Central memory CD8-positive, alpha-beta T cell (primary cell): ENCODE results near the gene RFX2.
"Not testable (repeated sequence)": the region's sequence is repeated elsewhere in the genome, so short reads cannot be mapped to it uniquely, and the experiment has no call there.

ENCODE experiments used
- ATAC-seq: fragments of 150-1000 bp; cut with Tn5 transposase; replicated peaks from 2 replicates; pipeline ENCODE4 v1.10.0; 2022; ENCODE audit warnings: mild to moderate bottlenecking, moderate FRiP score, moderate number of reproducible peaks; ENCODE audit not compliant: poor library complexity, severe bottlenecking; ENCODE audit errors: extremely low read depth
- DNase-seq, 2 donors: peaks; one replicate each; pipeline ENCODE4 v3.0.0; 2021; ENCODE audit warnings: low spot score in 2 of 2
- H3K27ac Mint-ChIP-seq: one replicate; pipeline ENCODE4 v1.8.0; 2022; ENCODE audit warnings: low read depth, mild to moderate bottlenecking, moderate library complexity, mixed read lengths
- H3K27me3 Mint-ChIP-seq: one replicate; pipeline ENCODE4 v1.8.0; 2022; ENCODE audit warnings: mixed read lengths
- H3K36me3 Mint-ChIP-seq: one replicate; pipeline ENCODE4 v1.8.0; 2022; ENCODE audit warnings: mild to moderate bottlenecking, moderate library complexity, mixed read lengths; ENCODE audit not compliant: insufficient read depth
- H3K4me1 Mint-ChIP-seq: one replicate; pipeline ENCODE4 v1.8.0; 2022; ENCODE audit warnings: mixed read lengths
- H3K4me3 Mint-ChIP-seq: one replicate; pipeline ENCODE4 v1.8.0; 2022; ENCODE audit warnings: mild to moderate bottlenecking, moderate library complexity, mixed read lengths
- H3K9me3 Mint-ChIP-seq: one replicate; pipeline ENCODE4 v1.8.0; 2022; ENCODE audit warnings: mixed read lengths

The RFX2 gene

GRCh38 chr19:6015841-6016545 lies 94.3 kb downstream of the RFX2 start:
- DNase-seq (no peak), ATAC-seq (no peak)
- no peak overlapping the region for H3K27ac Mint-ChIP-seq
- H3K4me3 Mint-ChIP-seq, result no peak overlapping the region
- H3K4me1 Mint-ChIP-seq, result no peaks in the 10 kb centered on the region
- H3K36me3 Mint-ChIP-seq, result peaks cover 1% of the 10 kb centered on the region
- no peaks in the 10 kb centered on the region for H3K9me3 Mint-ChIP-seq
- H3K27me3 Mint-ChIP-seq, result peaks cover 17% of the 10 kb centered on the region

- Mint-ChIP-seq H3K27ac (no peak overlapping the region), H3K4me1 (no peaks in the 10 kb centered on the region), H3K9me3 (no peaks in the 10 kb centered on the region), H3K36me3 (peaks cover 1% of the 10 kb centered on the region), H3K27me3 (peaks cover 9% of the 10 kb centered on the region), H3K4me3 (no peak overlapping the region)
- ATAC-seq, result no peak
- DNase-seq, result no peak
These were observed 95.7 kb downstream of the RFX2 start for GRCh38 chr19:6014551-6015135.

- Mint-ChIP-seq H3K36me3 (peaks cover 1% of the 10 kb centered on the region), H3K4me3 (no peak overlapping the region), H3K27me3 (no peaks in the 10 kb centered on the region), H3K4me1 (no peaks in the 10 kb centered on the region), H3K27ac (no peak overlapping the region), H3K9me3 (no peaks in the 10 kb centered on the region)
- DNase-seq (no peak), ATAC-seq (no peak)
These were observed 97.7 kb downstream of the RFX2 start for GRCh38 chr19:6012426-6013170.

- no peak for ATAC-seq
- DNase-seq, result no peak
- no peaks in the 10 kb centered on the region for H3K27me3 Mint-ChIP-seq
- H3K4me3 Mint-ChIP-seq, result no peak overlapping the region
- H3K9me3 Mint-ChIP-seq, result no peaks in the 10 kb centered on the region
- H3K27ac Mint-ChIP-seq, result no peak overlapping the region
- H3K4me1 Mint-ChIP-seq, result no peaks in the 10 kb centered on the region
- peaks cover 1% of the 10 kb centered on the region for H3K36me3 Mint-ChIP-seq
These were observed 98.5 kb downstream of the RFX2 start for GRCh38 chr19:6011794-6012193.

- H3K36me3 Mint-ChIP-seq, result peaks cover 1% of the 10 kb centered on the region
- H3K27ac Mint-ChIP-seq, result no peak overlapping the region
- ATAC-seq (no peak), DNase-seq (no peak)
- no peaks in the 10 kb centered on the region for H3K27me3 Mint-ChIP-seq
- no peaks in the 10 kb centered on the region for H3K9me3 Mint-ChIP-seq
- no peak overlapping the region for H3K4me3 Mint-ChIP-seq
- no peaks in the 10 kb centered on the region for H3K4me1 Mint-ChIP-seq
These were observed 99.1 kb downstream of the RFX2 start for GRCh38 chr19:6011206-6011605.

- peaks cover 1% of the 10 kb centered on the region for H3K36me3 Mint-ChIP-seq
- ATAC-seq, result no peak
- no peaks in the 10 kb centered on the region for H3K27me3 Mint-ChIP-seq
These were observed 100.2 kb downstream of the RFX2 start for GRCh38 chr19:6010107-6010506.

GRCh38 chr19:6007866-6008265 lies 102.4 kb downstream of the RFX2 start:
- no peak overlapping the region for H3K4me3 Mint-ChIP-seq
- ATAC-seq (no peak), DNase-seq (no peak)
- H3K27me3 Mint-ChIP-seq, result no peaks in the 10 kb centered on the region
- no peaks in the 10 kb centered on the region for H3K9me3 Mint-ChIP-seq
- peak overlapping the region; percentile 29 for H3K27ac Mint-ChIP-seq
- H3K4me1 Mint-ChIP-seq, result no peaks in the 10 kb centered on the region
- H3K36me3 Mint-ChIP-seq, result no peaks in the 10 kb centered on the region

More at GRCh38 chr19:6010107-6010506, 100.2 kb downstream of the RFX2 start:
- H3K9me3 Mint-ChIP-seq, result no peaks in the 10 kb centered on the region
- no peaks in the 10 kb centered on the region for H3K4me1 Mint-ChIP-seq
- no peak for DNase-seq
- no peak overlapping the region for H3K4me3 Mint-ChIP-seq
- no peak overlapping the region for H3K27ac Mint-ChIP-seq

GRCh38 chr19:6006896-6007295 lies 103.4 kb downstream of the RFX2 start:
- H3K9me3 Mint-ChIP-seq, result no peaks in the 10 kb centered on the region
- no peak for ATAC-seq
- H3K36me3 Mint-ChIP-seq, result no peaks in the 10 kb centered on the region

GRCh38 chr19:6006070-6006446 lies 104.2 kb downstream of the RFX2 start:
- ATAC-seq, H3K27me3 Mint-ChIP-seq, H3K4me3 Mint-ChIP-seq, H3K9me3 Mint-ChIP-seq, H3K4me1 Mint-ChIP-seq, H3K36me3 Mint-ChIP-seq, DNase-seq, H3K27ac Mint-ChIP-seq: not testable (repeated sequence)

More at GRCh38 chr19:6006896-6007295, 103.4 kb downstream of the RFX2 start:
- H3K4me3 Mint-ChIP-seq, result no peak overlapping the region
- no peaks in the 10 kb centered on the region for H3K27me3 Mint-ChIP-seq
- no peaks in the 10 kb centered on the region for H3K4me1 Mint-ChIP-seq
- no peak for DNase-seq
- no peak overlapping the region for H3K27ac Mint-ChIP-seq

GRCh38 chr19:6005321-6006069 lies 104.8 kb downstream of the RFX2 start:
- Mint-ChIP-seq H3K4me3 (no peak overlapping the region), H3K27ac (no peak overlapping the region), H3K36me3 (no peaks in the 10 kb centered on the region), H3K9me3 (no peaks in the 10 kb centered on the region), H3K4me1 (no peaks in the 10 kb centered on the region), H3K27me3 (no peaks in the 10 kb centered on the region)
- ATAC-seq, result no peak
- DNase-seq, result no peak

GRCh38 chr19:6003976-6004375 lies 106.3 kb downstream of the RFX2 start:
- Mint-ChIP-seq H3K27me3 (no peaks in the 10 kb centered on the region), H3K36me3 (peaks cover 2% of the 10 kb centered on the region), H3K9me3 (no peaks in the 10 kb centered on the region), H3K4me1 (no peaks in the 10 kb centered on the region), H3K4me3 (no peak overlapping the region), H3K27ac (no peak overlapping the region)
- no peak for DNase-seq
- no peak for ATAC-seq

- no peak overlapping the region for H3K27ac Mint-ChIP-seq
- no peaks in the 10 kb centered on the region for H3K9me3 Mint-ChIP-seq
- DNase-seq (no peak), ATAC-seq (no peak)
- H3K4me3 Mint-ChIP-seq, result no peak overlapping the region
- H3K27me3 Mint-ChIP-seq, result no peaks in the 10 kb centered on the region
- H3K36me3 Mint-ChIP-seq, result peaks cover 2% of the 10 kb centered on the region
- no peaks in the 10 kb centered on the region for H3K4me1 Mint-ChIP-seq
These were observed 107.7 kb downstream of the RFX2 start for GRCh38 chr19:6002591-6002990.
